Activated naive CD4-positive, alpha-beta T cell treated with anti-CD3 and anti-CD28 coated beads, Interleukin-2, amount 50 U/mL, for 16 hours (primary cell): ENCODE data around the gene SDR9C7.
"Not testable (repeated sequence)": the region's sequence is repeated elsewhere in the genome, so short reads cannot be mapped to it uniquely, and the experiment has no call there.

Experiments used
- DNase-seq: peaks from one replicate; pipeline ENCODE4 v3.0.0-alpha.2; 2020

SDR9C7 gene

GRCh38 chr12:56933826-56934625 lies at the start of gene SDR9C7:
Gene SDR9C7, minus strand, starts transcription at chr12:56934408. Its CDS starts 147 bp downstream, at chr12:56934261.
- DNase-seq = no peak

- DNase-seq = no peak
Measured at GRCh38 chr12:56983386-56983785, 49.2 kb upstream of the SDR9C7 start.

- not testable (repeated sequence) for DNase-seq
Measured at GRCh38 chr12:56982578-56983236, 48.5 kb upstream of the SDR9C7 start.

GRCh38 chr12:56980941-56981530 lies 46.8 kb upstream of the SDR9C7 start:
- no peak for DNase-seq

GRCh38 chr12:56980268-56980667 lies 46.1 kb upstream of the SDR9C7 start:
- DNase-seq = no peak

- no peak for DNase-seq
Measured at GRCh38 chr12:56979628-56980027, 45.4 kb upstream of the SDR9C7 start.

- no peak for DNase-seq
Measured at GRCh38 chr12:56978397-56979138, 44.4 kb upstream of the SDR9C7 start.

- DNase-seq = not testable (repeated sequence)
Measured at GRCh38 chr12:56977361-56977760, 43.2 kb upstream of the SDR9C7 start.

GRCh38 chr12:56974224-56974623 lies 40.0 kb upstream of the SDR9C7 start:
- DNase-seq = not testable (repeated sequence)

GRCh38 chr12:56968910-56969309 lies 34.7 kb upstream of the SDR9C7 start:
- DNase-seq = not testable (repeated sequence)

GRCh38 chr12:56965997-56966642 lies 31.9 kb upstream of the SDR9C7 start:
- not testable (repeated sequence) for DNase-seq

- DNase-seq = not testable (repeated sequence)
Measured at GRCh38 chr12:56965124-56965523, 30.9 kb upstream of the SDR9C7 start.

- DNase-seq = not testable (repeated sequence)
Measured at GRCh38 chr12:56963557-56963956, 29.3 kb upstream of the SDR9C7 start.

GRCh38 chr12:56962247-56962646 lies 28.0 kb upstream of the SDR9C7 start:
- not testable (repeated sequence) for DNase-seq

- DNase-seq = no peak
Measured at GRCh38 chr12:56958422-56958821, 24.2 kb upstream of the SDR9C7 start.

- DNase-seq = no peak
Measured at GRCh38 chr12:56957229-56958052, 23.2 kb upstream of the SDR9C7 start, which contains the start of gene RDH16. Gene RDH16, minus strand, starts transcription at chr12:56957608. Its CDS starts 146 bp downstream, at chr12:56957462.

- DNase-seq = no peak
Measured at GRCh38 chr12:56955631-56956256, 21.5 kb upstream of the SDR9C7 start.

GRCh38 chr12:56954958-56955355 lies 20.7 kb upstream of the SDR9C7 start:
- DNase-seq = no peak

GRCh38 chr12:56954057-56954957 lies 20.1 kb upstream of the SDR9C7 start:
- DNase-seq = no peak

GRCh38 chr12:56953314-56953713 lies 19.1 kb upstream of the SDR9C7 start:
- DNase-seq = no peak
